ENCODE measurements around the gene GRM8.

The GRM8 gene

DNA sequence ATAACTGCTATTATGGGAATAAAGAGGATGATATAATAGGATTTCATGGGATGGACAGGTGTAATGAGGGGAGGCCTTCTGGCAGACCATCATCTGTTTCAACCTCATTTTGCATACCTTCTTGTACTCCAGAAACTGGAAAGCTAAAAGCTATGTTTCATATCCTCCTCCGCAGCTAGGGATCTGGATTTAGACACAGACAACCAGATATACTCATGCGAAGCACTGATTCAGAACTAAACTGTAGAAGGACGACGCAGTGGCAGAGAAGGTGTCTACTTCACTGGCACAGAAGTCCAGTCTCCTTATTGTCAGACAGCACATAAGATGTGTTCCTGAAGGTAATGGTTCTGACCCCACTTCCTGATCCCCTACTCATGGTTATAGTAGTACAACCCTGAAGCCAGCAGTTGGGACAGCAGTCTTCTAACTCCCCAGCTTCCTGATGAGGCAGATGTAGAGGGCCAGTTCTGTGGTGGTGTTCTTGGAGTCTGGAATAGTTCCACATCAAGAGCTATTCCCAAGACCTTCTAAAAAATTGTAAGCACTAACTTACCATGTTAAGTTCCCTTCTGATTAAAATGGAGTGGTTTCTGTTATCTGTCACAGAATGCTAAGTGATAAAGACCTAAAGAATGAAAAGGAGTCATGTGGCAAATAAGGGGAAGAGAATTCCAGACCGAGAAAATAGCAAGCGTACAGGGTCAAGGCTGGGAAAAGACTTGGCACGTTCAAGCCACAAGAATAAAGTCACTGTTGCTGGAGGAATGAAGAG lies 550.3 kb downstream of the GRM8 start:
- H3K27ac ChIP-seq (ENCODE audit: low read depth, low read length) = no peak overlapping the region

DNA sequence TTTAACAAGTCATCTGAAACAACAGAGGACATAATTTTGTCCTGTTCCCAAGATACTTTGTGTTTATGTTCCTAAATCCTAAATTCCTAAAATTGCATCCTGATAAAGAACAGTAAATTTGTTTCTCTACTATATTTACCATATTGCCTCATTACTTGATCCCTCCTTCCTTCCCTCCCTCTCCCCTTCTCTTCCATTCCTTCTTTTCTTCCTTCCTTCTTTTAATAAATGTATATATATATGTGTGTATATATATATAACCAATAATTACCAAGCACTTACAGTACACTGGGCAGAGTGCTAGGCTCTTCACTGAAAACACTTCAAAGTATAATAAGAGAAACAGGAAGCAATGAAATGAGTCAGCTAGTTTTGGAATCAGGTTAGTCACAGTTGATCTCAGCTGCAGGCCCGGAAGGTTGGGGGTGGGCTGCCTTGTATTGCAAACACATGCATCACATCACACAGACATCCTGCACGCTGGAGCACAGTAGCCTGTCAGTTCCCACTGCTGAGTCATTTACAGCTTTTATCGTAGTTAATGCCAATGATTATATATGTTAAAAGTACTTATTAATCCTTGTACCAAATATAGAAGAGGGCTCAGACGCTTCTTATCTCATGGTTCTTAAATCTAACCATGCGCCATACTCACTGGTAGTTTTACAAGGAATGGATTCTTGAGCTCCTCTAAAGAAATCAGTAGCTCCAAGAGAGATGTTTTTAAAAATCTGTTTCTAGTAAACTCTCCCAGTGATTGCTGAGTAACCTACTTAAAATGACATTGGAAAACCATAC lies 551.7 kb downstream of the GRM8 start:
- H3K4me2 ChIP-seq (ENCODE audit: low read length) = peak overlapping the region; percentile 55
- H3K27me3 ChIP-seq (ENCODE audit: control insufficient read depth, low read length) = no peaks in the 10 kb centered on the region
- H4K20me1 ChIP-seq (ENCODE audit: control insufficient read depth, insufficient read depth, low read depth, low read length) = no peaks in the 10 kb centered on the region
- H3K27ac ChIP-seq (ENCODE audit: low read depth, low read length) = peak overlapping the region; percentile 61
- no peaks in the 10 kb centered on the region; the same call in 1 of the 2 replicates for H3K9me3 ChIP-seq (ENCODE audit: control insufficient read depth, insufficient read depth, low read length)
- no peaks in the 10 kb centered on the region for H3K36me3 ChIP-seq (ENCODE audit: control insufficient read depth, low read length)
- no peaks in the 10 kb centered on the region for H3K79me2 ChIP-seq (ENCODE audit: control insufficient read depth, low read length)
- H3K4me3 ChIP-seq (ENCODE audit: low read length) = peak overlapping the region; percentile 43
- no peak for TF ChIP-seq EZH2phosphoT487 (IDR thresholded peaks at IDR 0.05; ENCODE audit: borderline replicate concordance, low read length)
- TF ChIP-seq, protein P1, sequence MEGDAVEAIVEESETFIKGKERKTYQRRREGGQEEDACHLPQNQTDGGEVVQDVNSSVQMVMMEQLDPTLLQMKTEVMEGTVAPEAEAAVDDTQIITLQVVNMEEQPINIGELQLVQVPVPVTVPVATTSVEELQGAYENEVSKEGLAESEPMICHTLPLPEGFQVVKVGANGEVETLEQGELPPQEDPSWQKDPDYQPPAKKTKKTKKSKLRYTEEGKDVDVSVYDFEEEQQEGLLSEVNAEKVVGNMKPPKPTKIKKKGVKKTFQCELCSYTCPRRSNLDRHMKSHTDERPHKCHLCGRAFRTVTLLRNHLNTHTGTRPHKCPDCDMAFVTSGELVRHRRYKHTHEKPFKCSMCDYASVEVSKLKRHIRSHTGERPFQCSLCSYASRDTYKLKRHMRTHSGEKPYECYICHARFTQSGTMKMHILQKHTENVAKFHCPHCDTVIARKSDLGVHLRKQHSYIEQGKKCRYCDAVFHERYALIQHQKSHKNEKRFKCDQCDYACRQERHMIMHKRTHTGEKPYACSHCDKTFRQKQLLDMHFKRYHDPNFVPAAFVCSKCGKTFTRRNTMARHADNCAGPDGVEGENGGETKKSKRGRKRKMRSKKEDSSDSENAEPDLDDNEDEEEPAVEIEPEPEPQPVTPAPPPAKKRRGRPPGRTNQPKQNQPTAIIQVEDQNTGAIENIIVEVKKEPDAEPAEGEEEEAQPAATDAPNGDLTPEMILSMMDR (IDR thresholded peaks at IDR 0.05; ENCODE audit: low read depth, low read length, poor library complexity, severe bottlenecking) = no peak
- peaks cover 9% of the 10 kb centered on the region; the same call in 1 of the 2 replicates for H3F3A ChIP-seq (ENCODE audit: control insufficient read depth, insufficient read depth)
- H3K9me2 ChIP-seq (replicated peaks; ENCODE audit: control insufficient read depth, low read length) = no peaks in the 10 kb centered on the region
- peaks cover 68% of the 10 kb centered on the region for H3K4me1 ChIP-seq (ENCODE audit: control insufficient read depth, low read length)

More for the DNA sequence above, 550.3 kb downstream of the GRM8 start:
- Histone ChIP-seq H3K4me1 (ENCODE audit: control insufficient read depth, low read length) (peaks cover 54% of the 10 kb centered on the region), H4K20me1 (ENCODE audit: control insufficient read depth, insufficient read depth, low read depth, low read length) (no peaks in the 10 kb centered on the region), H3K9me3 (ENCODE audit: control insufficient read depth, insufficient read depth, low read length) (no peaks in the 10 kb centered on the region; the same call in 1 of the 2 replicates), H3K4me2 (ENCODE audit: low read length) (peak overlapping the region; percentile 55), H3K4me3 (ENCODE audit: low read length) (peak overlapping the region; percentile 43), H3K79me2 (ENCODE audit: control insufficient read depth, low read length) (no peaks in the 10 kb centered on the region), H3K36me3 (ENCODE audit: control insufficient read depth, low read length) (no peaks in the 10 kb centered on the region), H3K27me3 (ENCODE audit: control insufficient read depth, low read length) (no peaks in the 10 kb centered on the region), H3F3A (ENCODE audit: control insufficient read depth, insufficient read depth) (peaks cover 9% of the 10 kb centered on the region; the same call in 1 of the 2 replicates), H3K9me2 (replicated peaks; ENCODE audit: control insufficient read depth, low read length) (no peaks in the 10 kb centered on the region)
- no peak for TF ChIP-seq EZH2phosphoT487 (IDR thresholded peaks at IDR 0.05; ENCODE audit: borderline replicate concordance, low read length)

DNA sequence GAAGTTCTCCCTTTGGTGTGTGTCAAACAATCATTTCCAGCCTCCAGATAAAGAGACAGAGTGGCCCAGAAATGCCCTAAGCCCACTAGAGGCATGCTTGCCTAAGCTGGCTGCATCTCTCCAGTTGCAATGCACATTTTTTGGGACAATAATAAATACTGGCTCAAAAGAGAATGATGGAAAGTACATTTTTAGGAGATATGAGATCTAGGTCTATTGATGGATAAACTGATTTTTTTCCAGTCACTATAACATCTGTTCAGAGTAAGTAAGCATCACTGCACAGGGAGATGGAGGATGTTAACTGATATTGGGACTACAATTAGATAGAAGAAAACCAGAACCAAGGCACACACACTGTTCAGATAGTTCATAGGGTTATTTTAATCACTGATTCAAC lies 553.0 kb downstream of the GRM8 start:
- H3K4me1 ChIP-seq (ENCODE audit: control insufficient read depth, low read length) = peaks cover 74% of the 10 kb centered on the region
- H3K27ac ChIP-seq (ENCODE audit: low read depth, low read length) = peak overlapping the region; percentile 61
- no peaks in the 10 kb centered on the region for H3K9me2 ChIP-seq (replicated peaks; ENCODE audit: control insufficient read depth, low read length)
- H4K20me1 ChIP-seq (ENCODE audit: control insufficient read depth, insufficient read depth, low read depth, low read length) = no peaks in the 10 kb centered on the region
- H3K4me3 ChIP-seq (ENCODE audit: low read length) = peak overlapping the region; percentile 54
- H3K9me3 ChIP-seq (ENCODE audit: control insufficient read depth, insufficient read depth, low read length) = no peaks in the 10 kb centered on the region; the same call in 1 of the 2 replicates
- TF ChIP-seq, protein P1 (IDR thresholded peaks at IDR 0.05; ENCODE audit: low read depth, low read length, poor library complexity, severe bottlenecking) = peak; percentile 45
- TF ChIP-seq EZH2phosphoT487 (IDR thresholded peaks at IDR 0.05; ENCODE audit: borderline replicate concordance, low read length) = no peak
- H3F3A ChIP-seq (ENCODE audit: control insufficient read depth, insufficient read depth) = peaks cover 9% of the 10 kb centered on the region; the same call in 1 of the 2 replicates
- no peaks in the 10 kb centered on the region for H3K36me3 ChIP-seq (ENCODE audit: control insufficient read depth, low read length)
- H3K27me3 ChIP-seq (ENCODE audit: control insufficient read depth, low read length) = no peaks in the 10 kb centered on the region
- peak overlapping the region; percentile 75 for H3K4me2 ChIP-seq (ENCODE audit: low read length)
- H3K79me2 ChIP-seq (ENCODE audit: control insufficient read depth, low read length) = no peaks in the 10 kb centered on the region
